ENCODE measurements around the gene CLTC. TPM values are rescaled to one million over a fixed set of nuclear protein-coding genes. Genes with fewer than 3 reads are reported as not detected.

CLTC gene
- total RNA-seq, 1 experiment from 2014 or later: 219 TPM

- DNase-seq: no peak
- no peaks in the 10 kb centered on the region for H3K27me3 ChIP-seq
- H3K4me3 ChIP-seq: no peak overlapping the region
- no peaks in the 10 kb centered on the region for H3K9me3 ChIP-seq (replicated peaks)
- peaks cover 7% of the 10 kb centered on the region; the same call in 1 of the 2 replicates for H3K4me1 ChIP-seq
- H3K27ac ChIP-seq: no peak overlapping the region
- no peaks in the 10 kb centered on the region for H3K36me3 ChIP-seq
Measured at GRCh38 chr17:59711936-59712335, 92.2 kb downstream of the CLTC start.

GRCh38 chr17:59712862-59713261 is 93.2 kb downstream of the CLTC start:
- DNase-seq: no peak
- no peaks in the 10 kb centered on the region for H3K9me3 ChIP-seq (replicated peaks)
- no peaks in the 10 kb centered on the region for H3K27me3 ChIP-seq
- no peaks in the 10 kb centered on the region for H3K36me3 ChIP-seq
- H3K4me3 ChIP-seq: no peak overlapping the region
- H3K4me1 ChIP-seq: peaks cover 7% of the 10 kb centered on the region; the same call in 1 of the 2 replicates
- no peak overlapping the region for H3K27ac ChIP-seq

- no peak overlapping the region for H3K27ac ChIP-seq
- no peak overlapping the region for H3K4me3 ChIP-seq
- no peak for DNase-seq
- H3K27me3 ChIP-seq: no peaks in the 10 kb centered on the region
- H3K36me3 ChIP-seq: no peaks in the 10 kb centered on the region
- no peaks in the 10 kb centered on the region for H3K9me3 ChIP-seq (replicated peaks)
- H3K4me1 ChIP-seq: peaks cover 6% of the 10 kb centered on the region
Measured at GRCh38 chr17:59714255-59714654, 94.6 kb downstream of the CLTC start.

GRCh38 chr17:59716427-59716826 is 96.7 kb downstream of the CLTC start:
- Histone ChIP-seq H3K27me3 (no peaks in the 10 kb centered on the region), H3K4me3 (no peak overlapping the region), H3K36me3 (no peaks in the 10 kb centered on the region), H3K9me3 (replicated peaks) (no peaks in the 10 kb centered on the region), H3K27ac (no peak overlapping the region), H3K4me1 (peaks cover 15% of the 10 kb centered on the region)
- DNase-seq: no peak

- H3K4me3 ChIP-seq: no peak overlapping the region
- no peaks in the 10 kb centered on the region for H3K27me3 ChIP-seq
- peaks cover 15% of the 10 kb centered on the region for H3K4me1 ChIP-seq
- H3K27ac ChIP-seq: peak overlapping the region; percentile 55
- no peaks in the 10 kb centered on the region for H3K9me3 ChIP-seq (replicated peaks)
- H3K36me3 ChIP-seq: no peaks in the 10 kb centered on the region
- DNase-seq: peak in 1 of 2 experiments; percentile 28
Measured at GRCh38 chr17:59719526-59719925, 99.8 kb downstream of the CLTC start.

- Histone ChIP-seq H3K36me3 (no peaks in the 10 kb centered on the region), H3K27me3 (no peaks in the 10 kb centered on the region), H3K27ac (no peak overlapping the region), H3K4me1 (peaks cover 15% of the 10 kb centered on the region), H3K4me3 (no peak overlapping the region), H3K9me3 (replicated peaks) (no peaks in the 10 kb centered on the region)
- no peak for DNase-seq
Measured at GRCh38 chr17:59722623-59723022, 102.9 kb downstream of the CLTC start.

GRCh38 chr17:59723041-59723440 is 103.3 kb downstream of the CLTC start:
- DNase-seq: no peak
- H3K4me1 ChIP-seq: peaks cover 15% of the 10 kb centered on the region
- no peaks in the 10 kb centered on the region for H3K9me3 ChIP-seq (replicated peaks)
- no peak overlapping the region for H3K27ac ChIP-seq
- H3K27me3 ChIP-seq: no peaks in the 10 kb centered on the region
- H3K36me3 ChIP-seq: no peaks in the 10 kb centered on the region
- no peak overlapping the region for H3K4me3 ChIP-seq

GRCh38 chr17:59723607-59724006 is 103.9 kb downstream of the CLTC start:
- Histone ChIP-seq H3K36me3 (no peaks in the 10 kb centered on the region), H3K9me3 (replicated peaks) (no peaks in the 10 kb centered on the region), H3K27me3 (no peaks in the 10 kb centered on the region), H3K4me1 (peaks cover 15% of the 10 kb centered on the region), H3K4me3 (no peak overlapping the region), H3K27ac (no peak overlapping the region)
- no peak for DNase-seq

- Histone ChIP-seq H3K4me3 (no peak overlapping the region), H3K27me3 (no peaks in the 10 kb centered on the region), H3K9me3 (replicated peaks) (no peaks in the 10 kb centered on the region), H3K27ac (no peak overlapping the region), H3K4me1 (no peaks in the 10 kb centered on the region), H3K36me3 (no peaks in the 10 kb centered on the region)
- DNase-seq: no peak
Measured at GRCh38 chr17:59725691-59726090, 106.0 kb downstream of the CLTC start.

GRCh38 chr17:59727817-59728533 is 108.3 kb downstream of the CLTC start:
- H3K4me1 ChIP-seq: no peaks in the 10 kb centered on the region
- no peak overlapping the region for H3K4me3 ChIP-seq
- H3K36me3 ChIP-seq: no peaks in the 10 kb centered on the region
- no peaks in the 10 kb centered on the region for H3K27me3 ChIP-seq
- no peak overlapping the region for H3K27ac ChIP-seq
- H3K9me3 ChIP-seq (replicated peaks): no peaks in the 10 kb centered on the region
- DNase-seq: no peak

- Histone ChIP-seq H3K4me3 (no peak overlapping the region), H3K36me3 (peaks cover under 1% of the 10 kb centered on the region; the same call in 1 of the 2 replicates), H3K4me1 (no peaks in the 10 kb centered on the region), H3K27ac (no peak overlapping the region), H3K9me3 (replicated peaks) (no peaks in the 10 kb centered on the region), H3K27me3 (no peaks in the 10 kb centered on the region)
- DNase-seq: no peak
Measured at GRCh38 chr17:59730268-59730834, 110.7 kb downstream of the CLTC start.

- Histone ChIP-seq H3K4me3 (no peak overlapping the region), H3K27ac (no peak overlapping the region), H3K36me3 (peaks cover 5% of the 10 kb centered on the region), H3K27me3 (no peaks in the 10 kb centered on the region), H3K4me1 (no peaks in the 10 kb centered on the region), H3K9me3 (replicated peaks) (no peaks in the 10 kb centered on the region)
- DNase-seq: no peak
Measured at GRCh38 chr17:59733697-59734096, 114.0 kb downstream of the CLTC start.

GRCh38 chr17:59734226-59734625 is 114.5 kb downstream of the CLTC start:
- Histone ChIP-seq H3K4me1 (no peaks in the 10 kb centered on the region), H3K27me3 (no peaks in the 10 kb centered on the region), H3K27ac (no peak overlapping the region), H3K9me3 (replicated peaks) (no peaks in the 10 kb centered on the region), H3K4me3 (no peak overlapping the region), H3K36me3 (peaks cover 6% of the 10 kb centered on the region)
- no peak for DNase-seq

GRCh38 chr17:59737324-59737723 is 117.6 kb downstream of the CLTC start:
- H3K9me3 ChIP-seq (replicated peaks): no peaks in the 10 kb centered on the region
- no peaks in the 10 kb centered on the region for H3K27me3 ChIP-seq
- peaks cover 6% of the 10 kb centered on the region for H3K36me3 ChIP-seq

GRCh38 chr17:59743842-59744241 is 124.1 kb downstream of the CLTC start:
- no peaks in the 10 kb centered on the region for H3K27me3 ChIP-seq
- no peaks in the 10 kb centered on the region for H3K4me1 ChIP-seq
- no peaks in the 10 kb centered on the region for H3K9me3 ChIP-seq (replicated peaks)
- no peak overlapping the region for H3K27ac ChIP-seq
- DNase-seq: no peak
- H3K36me3 ChIP-seq: peaks cover 8% of the 10 kb centered on the region
- no peak overlapping the region for H3K4me3 ChIP-seq

More at GRCh38 chr17:59737324-59737723, 117.6 kb downstream of the CLTC start:
- H3K27ac ChIP-seq: no peak overlapping the region
- no peaks in the 10 kb centered on the region for H3K4me1 ChIP-seq
- no peak for DNase-seq
- H3K4me3 ChIP-seq: no peak overlapping the region

- Histone ChIP-seq H3K9me3 (replicated peaks) (no peaks in the 10 kb centered on the region), H3K27ac (no peak overlapping the region), H3K36me3 (peaks cover 8% of the 10 kb centered on the region), H3K4me1 (no peaks in the 10 kb centered on the region), H3K4me3 (no peak overlapping the region), H3K27me3 (no peaks in the 10 kb centered on the region)
- DNase-seq: no peak
Measured at GRCh38 chr17:59745040-59745439, 125.3 kb downstream of the CLTC start.

Measured in SJCRH30 (cell line).